Panc1 (cell line): ENCODE data around the gene MDFI. TPM values are rescaled to one million over a fixed set of nuclear protein-coding genes. Genes with fewer than 3 reads are reported as not detected.

Experiments used
- ATAC-seq: fragments of 200-7000 bp; cut with Tn5 transposase; 2 replicates; pipeline ENCODE4 v1.9.1; 2020; ENCODE audit warnings: mild to moderate bottlenecking, moderate library complexity
- BruUV-seq: library from RNA; stranded (reverse); fragments of 400-500 nt; replicated peaks from 2 replicates; lab custom pipeline; 2021; lab: Mats Ljungman, UMichigan
- CTCF ChIA-PET: fragments of 300-600 bp; sonication (Branson Sonifier 250); formaldehyde crosslinking; loops from one replicate; lab custom pipeline; 2022; ENCODE audit warnings: antibody characterized with exemption; lab: Charles Lee
- POLR2A ChIA-PET: fragments of 300-600 bp; sonication (Branson Sonifier 250); formaldehyde crosslinking; loops from one replicate; lab custom pipeline; 2022; ENCODE audit warnings: antibody characterized with exemption; lab: Charles Lee
- DNase-seq: peaks from one replicate; pipeline ENCODE4 v3.0.0-alpha.2; 2010; ENCODE audit warnings: low read depth, low spot score
- H3K27ac ChIP-seq: 2 replicates; pipeline ENCODE4 v1.5.1; 2011; ENCODE audit warnings: mild to moderate bottlenecking, low read length, inconsistent platforms
- H3K27me3 ChIP-seq: fragments of 200-500 bp; sonication (Bioruptor generic); 2 replicates; pipeline ENCODE4 v1.6.0; 2014; ENCODE audit warnings: low read length, inconsistent platforms; ENCODE audit not compliant: control insufficient read depth, insufficient read depth
- H3K36me3 ChIP-seq: fragments of 200-500 bp; sonication (Bioruptor generic); 2 replicates; pipeline ENCODE4 v1.5.1; 2014; ENCODE audit warnings: inconsistent platforms, mild to moderate bottlenecking, low read length, moderate library complexity; ENCODE audit not compliant: control insufficient read depth, insufficient read depth
- H3K4me1 ChIP-seq: 2 replicates; pipeline ENCODE4 v1.5.1; 2011; ENCODE audit warnings: inconsistent platforms, mild to moderate bottlenecking, low read length, moderate library complexity; ENCODE audit not compliant: control insufficient read depth, insufficient read depth
- H3K4me3 ChIP-seq, 2 experiments: 2 replicates each; pipeline ENCODE4 v1.5.1; 2011 to 2012; ENCODE audit warnings: low read depth in 2 of 2, low read length in 2 of 2, mild to moderate bottlenecking in 2 of 2, inconsistent platforms in 1 of 2, moderate library complexity in 1 of 2
- H3K9me3 ChIP-seq: fragments of 200-500 bp; sonication (Bioruptor generic); 2 replicates; pipeline ENCODE4 v1.5.1; 2014; ENCODE audit warnings: low read depth, mild to moderate bottlenecking, inconsistent platforms, low read length, moderate library complexity; ENCODE audit not compliant: control insufficient read depth, insufficient read depth
- POLR2AphosphoS5 ChIP-seq: IDR thresholded peaks from 2 replicates; pipeline ENCODE4 v1.6.1; 2012; ENCODE audit warnings: mild to moderate bottlenecking, low read depth, low read length, moderate library complexity
- SIN3A ChIP-seq: IDR thresholded peaks from 2 replicates; pipeline ENCODE4 v1.6.1; 2012; ENCODE audit warnings: low read depth, mild to moderate bottlenecking, low read length, moderate library complexity, borderline replicate concordance; ENCODE audit not compliant: insufficient read depth
- TCF7L2 ChIP-seq: IDR thresholded peaks from 2 replicates; pipeline ENCODE4 v1.6.1; 2011; ENCODE audit warnings: mild to moderate bottlenecking, low read depth, low read length, inconsistent platforms
- in situ Hi-C: cut with HindIII; loops from 2 replicates; pipeline ENCODE4 v1.10.0; 2016; ENCODE audit warnings: low sequenced_read_pairs, low pct_unique_long_range_greater_than_20kb
- intact Hi-C: fragments of 100-400 bp; cut with micrococcal nuclease; formaldehyde crosslinking; loops from one replicate; pipeline ENCODE4 v1.10.0; 2022; ENCODE audit not compliant: unreplicated experiment
- total RNA-seq: library from RNA; stranded (reverse); gene quantifications from one replicate; pipeline ENCODE4 v1.2.1, GENCODE V29; 2021; ENCODE audit not compliant: unreplicated experiment
- TF ChIP-seq, protein P1 (sequence below), 2 experiments: IDR thresholded peaks; 2 replicates each; pipeline ENCODE4 v1.6.1; 2011 to 2012; ENCODE audit warnings: low read depth in 2 of 2, control low read depth in 1 of 2, low read length in 1 of 2, mild to moderate bottlenecking in 1 of 2, moderate library complexity in 1 of 2; ENCODE audit not compliant: insufficient read depth in 1 of 2
- TF ChIP-seq, protein P2 (sequence below): fragments of 450-650 bp; IDR thresholded peaks from 2 replicates; pipeline ENCODE4 v1.5.1; 2017; ENCODE audit warnings: mild to moderate bottlenecking

MDFI gene
- total RNA-seq, 1 experiment from 2014 or later: 0.54 TPM

DNA sequence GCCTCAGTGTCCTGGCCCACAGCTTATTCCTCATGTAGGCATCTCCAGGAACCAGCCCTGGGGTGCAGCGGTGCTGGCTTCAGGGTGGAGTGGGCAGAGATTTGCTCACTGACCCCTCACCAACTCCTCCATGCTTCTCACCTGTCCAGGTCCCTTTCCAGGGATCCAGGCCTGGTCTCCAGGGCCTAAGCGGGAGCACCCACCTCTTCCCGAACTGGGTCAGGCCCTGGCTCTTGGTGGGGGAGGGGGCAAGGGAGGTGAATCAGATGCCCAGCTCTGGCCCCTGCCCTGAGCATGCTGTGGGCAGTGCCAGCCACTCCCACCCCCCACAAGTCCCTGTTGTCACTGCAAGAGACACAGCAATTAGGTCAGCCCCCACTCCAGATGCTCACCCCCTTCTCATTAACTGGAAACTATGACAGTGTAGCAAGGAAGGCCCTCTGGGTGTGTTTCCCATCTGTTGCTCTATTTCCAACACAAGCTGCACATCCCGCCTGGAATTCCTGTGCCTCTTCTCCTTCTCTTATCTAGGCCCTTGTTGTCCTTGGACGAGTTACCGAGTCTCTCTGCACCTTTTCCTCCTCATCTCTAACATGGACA, 37.0 kb downstream of the MDFI start:
- ATAC-seq (no peak), DNase-seq (no peak)
- intact Hi-C loops (no loop called here), in situ Hi-C loops (no loop called here)
- no peak for TF ChIP-seq POLR2AphosphoS5
- TF ChIP-seq SIN3A: no peak
- TF ChIP-seq, protein P1, sequence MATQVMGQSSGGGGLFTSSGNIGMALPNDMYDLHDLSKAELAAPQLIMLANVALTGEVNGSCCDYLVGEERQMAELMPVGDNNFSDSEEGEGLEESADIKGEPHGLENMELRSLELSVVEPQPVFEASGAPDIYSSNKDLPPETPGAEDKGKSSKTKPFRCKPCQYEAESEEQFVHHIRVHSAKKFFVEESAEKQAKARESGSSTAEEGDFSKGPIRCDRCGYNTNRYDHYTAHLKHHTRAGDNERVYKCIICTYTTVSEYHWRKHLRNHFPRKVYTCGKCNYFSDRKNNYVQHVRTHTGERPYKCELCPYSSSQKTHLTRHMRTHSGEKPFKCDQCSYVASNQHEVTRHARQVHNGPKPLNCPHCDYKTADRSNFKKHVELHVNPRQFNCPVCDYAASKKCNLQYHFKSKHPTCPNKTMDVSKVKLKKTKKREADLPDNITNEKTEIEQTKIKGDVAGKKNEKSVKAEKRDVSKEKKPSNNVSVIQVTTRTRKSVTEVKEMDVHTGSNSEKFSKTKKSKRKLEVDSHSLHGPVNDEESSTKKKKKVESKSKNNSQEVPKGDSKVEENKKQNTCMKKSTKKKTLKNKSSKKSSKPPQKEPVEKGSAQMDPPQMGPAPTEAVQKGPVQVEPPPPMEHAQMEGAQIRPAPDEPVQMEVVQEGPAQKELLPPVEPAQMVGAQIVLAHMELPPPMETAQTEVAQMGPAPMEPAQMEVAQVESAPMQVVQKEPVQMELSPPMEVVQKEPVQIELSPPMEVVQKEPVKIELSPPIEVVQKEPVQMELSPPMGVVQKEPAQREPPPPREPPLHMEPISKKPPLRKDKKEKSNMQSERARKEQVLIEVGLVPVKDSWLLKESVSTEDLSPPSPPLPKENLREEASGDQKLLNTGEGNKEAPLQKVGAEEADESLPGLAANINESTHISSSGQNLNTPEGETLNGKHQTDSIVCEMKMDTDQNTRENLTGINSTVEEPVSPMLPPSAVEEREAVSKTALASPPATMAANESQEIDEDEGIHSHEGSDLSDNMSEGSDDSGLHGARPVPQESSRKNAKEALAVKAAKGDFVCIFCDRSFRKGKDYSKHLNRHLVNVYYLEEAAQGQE (IDR thresholded peaks at IDR 0.05; ENCODE audit: insufficient read depth in 1 of 2, low read depth in 2 of 2, low read length in 1 of 2): no peak
- TF ChIP-seq, protein P2, sequence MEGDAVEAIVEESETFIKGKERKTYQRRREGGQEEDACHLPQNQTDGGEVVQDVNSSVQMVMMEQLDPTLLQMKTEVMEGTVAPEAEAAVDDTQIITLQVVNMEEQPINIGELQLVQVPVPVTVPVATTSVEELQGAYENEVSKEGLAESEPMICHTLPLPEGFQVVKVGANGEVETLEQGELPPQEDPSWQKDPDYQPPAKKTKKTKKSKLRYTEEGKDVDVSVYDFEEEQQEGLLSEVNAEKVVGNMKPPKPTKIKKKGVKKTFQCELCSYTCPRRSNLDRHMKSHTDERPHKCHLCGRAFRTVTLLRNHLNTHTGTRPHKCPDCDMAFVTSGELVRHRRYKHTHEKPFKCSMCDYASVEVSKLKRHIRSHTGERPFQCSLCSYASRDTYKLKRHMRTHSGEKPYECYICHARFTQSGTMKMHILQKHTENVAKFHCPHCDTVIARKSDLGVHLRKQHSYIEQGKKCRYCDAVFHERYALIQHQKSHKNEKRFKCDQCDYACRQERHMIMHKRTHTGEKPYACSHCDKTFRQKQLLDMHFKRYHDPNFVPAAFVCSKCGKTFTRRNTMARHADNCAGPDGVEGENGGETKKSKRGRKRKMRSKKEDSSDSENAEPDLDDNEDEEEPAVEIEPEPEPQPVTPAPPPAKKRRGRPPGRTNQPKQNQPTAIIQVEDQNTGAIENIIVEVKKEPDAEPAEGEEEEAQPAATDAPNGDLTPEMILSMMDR: no peak
- no peak for TF ChIP-seq TCF7L2
- ChIA-PET POLR2A (no interaction called here), CTCF (no interaction called here)
- Histone ChIP-seq H3K36me3 (no peaks in the 10 kb centered on the region), H3K27me3 (no peaks in the 10 kb centered on the region), H3K27ac (no peak overlapping the region), H3K4me1 (no peaks in the 10 kb centered on the region), H3K4me3 (no peak overlapping the region), H3K9me3 (no peaks in the 10 kb centered on the region)
- no TSS peak for BruUV-seq

DNA sequence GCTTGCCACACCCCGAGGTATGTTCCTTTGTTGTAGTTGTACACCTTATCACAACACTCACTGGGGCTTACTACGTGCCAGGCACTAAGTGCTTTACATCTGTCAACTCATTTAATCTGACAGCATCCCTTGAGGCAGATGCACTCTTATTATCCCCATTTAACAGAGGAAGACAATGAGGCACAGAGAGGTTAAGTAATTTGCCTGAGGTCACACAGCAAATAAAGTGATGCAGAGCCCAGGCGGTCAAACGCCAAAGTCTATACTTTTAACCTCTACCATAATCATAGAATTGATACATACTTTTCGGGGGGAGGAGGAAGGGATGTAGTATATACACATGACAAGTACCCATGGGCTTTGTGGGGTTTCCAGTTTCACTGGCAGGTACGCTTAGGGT, 37.7 kb downstream of the MDFI start:
- no peaks in the 10 kb centered on the region for H3K9me3 ChIP-seq
- no peak for ATAC-seq
- H3K4me3 ChIP-seq: no peak overlapping the region
- H3K27me3 ChIP-seq: no peaks in the 10 kb centered on the region
- no peaks in the 10 kb centered on the region for H3K4me1 ChIP-seq
- no peak for DNase-seq
- H3K27ac ChIP-seq: no peak overlapping the region
- in situ Hi-C loops (no loop called here), intact Hi-C loops (no loop called here)
- CTCF ChIA-PET: interaction anchor here (0.5 kb wide), 1 partner anchor 58 kb away, joined by 3 read pairs; no protein-coding TSS in a partner anchor
- BruUV-seq: no TSS peak
- POLR2A ChIA-PET: no interaction called here
- H3K36me3 ChIP-seq: no peaks in the 10 kb centered on the region
- TF ChIP-seq, protein P2: no peak
- TF ChIP-seq TCF7L2 (no peak), POLR2AphosphoS5 (no peak), SIN3A (no peak)
- TF ChIP-seq, protein P1 (IDR thresholded peaks at IDR 0.05; ENCODE audit: insufficient read depth in 1 of 2, low read depth in 2 of 2, low read length in 1 of 2): no peak
